Measurements from ENCODE around the gene DYNC2H1. TPM values are rescaled to one million over a fixed set of nuclear protein-coding genes. Genes with fewer than 3 reads are reported as not detected.
"Not testable (repeated sequence)": the region's sequence is repeated elsewhere in the genome, so short reads cannot be mapped to it uniquely, and the experiment has no call there.

The DYNC2H1 gene
- total RNA-seq, 1 donor from 2014 or later, result 16.2 TPM

DNA sequence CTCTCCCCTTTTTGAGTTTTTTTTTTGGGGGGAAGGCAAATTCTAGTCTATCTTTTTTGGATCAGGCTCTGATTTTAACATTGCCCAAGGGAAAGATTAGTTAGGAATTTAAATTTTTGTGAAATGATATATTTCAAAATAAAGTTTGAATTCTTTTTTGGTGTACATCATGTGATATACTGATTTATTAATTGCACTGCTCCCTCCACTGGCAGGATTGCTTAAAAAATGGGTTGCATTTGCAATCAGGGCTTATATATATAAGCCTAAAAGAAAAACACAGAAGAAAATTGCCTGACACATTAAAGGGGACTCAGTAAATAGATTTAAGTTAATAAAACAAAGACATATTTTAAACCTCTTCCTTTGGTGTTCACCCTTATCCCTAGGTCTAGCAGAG is 1.2 kb downstream of the DYNC2H1 start:
- no peaks in the 10 kb centered on the region for H3K9me3 ChIP-seq
- H3K4me1 ChIP-seq, result peaks cover 7% of the 10 kb centered on the region
- no peaks in the 10 kb centered on the region for H3K27me3 ChIP-seq
- DNase-seq (no peak), ATAC-seq (no peak)
- TF ChIP-seq, protein P1, sequence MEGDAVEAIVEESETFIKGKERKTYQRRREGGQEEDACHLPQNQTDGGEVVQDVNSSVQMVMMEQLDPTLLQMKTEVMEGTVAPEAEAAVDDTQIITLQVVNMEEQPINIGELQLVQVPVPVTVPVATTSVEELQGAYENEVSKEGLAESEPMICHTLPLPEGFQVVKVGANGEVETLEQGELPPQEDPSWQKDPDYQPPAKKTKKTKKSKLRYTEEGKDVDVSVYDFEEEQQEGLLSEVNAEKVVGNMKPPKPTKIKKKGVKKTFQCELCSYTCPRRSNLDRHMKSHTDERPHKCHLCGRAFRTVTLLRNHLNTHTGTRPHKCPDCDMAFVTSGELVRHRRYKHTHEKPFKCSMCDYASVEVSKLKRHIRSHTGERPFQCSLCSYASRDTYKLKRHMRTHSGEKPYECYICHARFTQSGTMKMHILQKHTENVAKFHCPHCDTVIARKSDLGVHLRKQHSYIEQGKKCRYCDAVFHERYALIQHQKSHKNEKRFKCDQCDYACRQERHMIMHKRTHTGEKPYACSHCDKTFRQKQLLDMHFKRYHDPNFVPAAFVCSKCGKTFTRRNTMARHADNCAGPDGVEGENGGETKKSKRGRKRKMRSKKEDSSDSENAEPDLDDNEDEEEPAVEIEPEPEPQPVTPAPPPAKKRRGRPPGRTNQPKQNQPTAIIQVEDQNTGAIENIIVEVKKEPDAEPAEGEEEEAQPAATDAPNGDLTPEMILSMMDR (IDR thresholded peaks at IDR 0.05), result peak; percentile 12
- no peaks in the 10 kb centered on the region for H3K36me3 ChIP-seq
- intact Hi-C loops (cut with DNase I), result no loop called here
- H3K27ac ChIP-seq, result no peak overlapping the region
- peak overlapping the region; percentile 68 for H3K4me3 ChIP-seq

GRCh38 chr11:103111400-103111799 is 2.2 kb downstream of the DYNC2H1 start:
- Histone ChIP-seq H3K4me3 (no peak overlapping the region), H3K36me3 (no peaks in the 10 kb centered on the region), H3K4me1 (peaks cover 7% of the 10 kb centered on the region), H3K27me3 (no peaks in the 10 kb centered on the region), H3K9me3 (no peaks in the 10 kb centered on the region), H3K27ac (no peak overlapping the region)
- TF ChIP-seq, protein P1 (IDR thresholded peaks at IDR 0.05), result no peak
- intact Hi-C loops (cut with DNase I), result no loop called here
- ATAC-seq (no peak), DNase-seq (no peak)

GRCh38 chr11:103112364-103112763 is 3.1 kb downstream of the DYNC2H1 start:
- DNase-seq (no peak), ATAC-seq (no peak)
- H3K36me3 ChIP-seq, result no peaks in the 10 kb centered on the region
- peaks cover 7% of the 10 kb centered on the region for H3K4me1 ChIP-seq
- H3K27me3 ChIP-seq, result no peaks in the 10 kb centered on the region
- intact Hi-C loops (cut with DNase I), result no loop called here
- no peak overlapping the region for H3K27ac ChIP-seq
- no peaks in the 10 kb centered on the region for H3K9me3 ChIP-seq
- TF ChIP-seq, protein P1 (IDR thresholded peaks at IDR 0.05), result no peak
- H3K4me3 ChIP-seq, result no peak overlapping the region

GRCh38 chr11:103114836-103115235 is 5.6 kb downstream of the DYNC2H1 start:
- no peak overlapping the region for H3K4me3 ChIP-seq
- no peaks in the 10 kb centered on the region for H3K27me3 ChIP-seq
- ATAC-seq (no peak), DNase-seq (no peak)
- no peak overlapping the region for H3K27ac ChIP-seq
- H3K4me1 ChIP-seq, result no peaks in the 10 kb centered on the region
- H3K9me3 ChIP-seq, result no peaks in the 10 kb centered on the region
- H3K36me3 ChIP-seq, result peaks cover 6% of the 10 kb centered on the region
- intact Hi-C loops (cut with DNase I), result no loop called here
- TF ChIP-seq, protein P1 (IDR thresholded peaks at IDR 0.05), result no peak

DNA sequence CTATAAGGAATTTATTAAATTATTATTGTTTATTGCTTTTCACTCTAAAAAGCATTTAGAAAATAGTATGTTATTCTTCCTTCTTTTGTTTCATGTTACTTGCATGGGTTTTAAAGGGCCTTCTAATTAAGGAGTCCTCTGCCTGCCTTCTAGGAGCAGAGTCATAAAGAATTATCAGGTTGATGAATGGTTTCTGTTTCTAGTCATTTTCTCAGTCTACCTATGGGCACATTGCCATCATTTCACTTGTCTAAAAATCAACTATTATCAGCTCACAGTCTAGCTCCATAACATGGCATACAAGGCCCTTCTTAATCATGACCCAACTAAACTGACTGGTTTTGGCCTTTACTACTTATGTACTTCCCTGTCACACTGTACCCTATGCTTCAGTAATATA is 16.2 kb downstream of the DYNC2H1 start:
- H3K4me3 ChIP-seq, result no peak overlapping the region
- intact Hi-C loops (cut with DNase I), result no loop called here
- TF ChIP-seq, protein P1 (IDR thresholded peaks at IDR 0.05), result no peak
- H3K27me3 ChIP-seq, result no peaks in the 10 kb centered on the region
- H3K27ac ChIP-seq, result no peak overlapping the region
- DNase-seq (no peak), ATAC-seq (no peak)
- H3K4me1 ChIP-seq, result no peaks in the 10 kb centered on the region
- peaks cover 24% of the 10 kb centered on the region for H3K36me3 ChIP-seq
- no peaks in the 10 kb centered on the region for H3K9me3 ChIP-seq

DNA sequence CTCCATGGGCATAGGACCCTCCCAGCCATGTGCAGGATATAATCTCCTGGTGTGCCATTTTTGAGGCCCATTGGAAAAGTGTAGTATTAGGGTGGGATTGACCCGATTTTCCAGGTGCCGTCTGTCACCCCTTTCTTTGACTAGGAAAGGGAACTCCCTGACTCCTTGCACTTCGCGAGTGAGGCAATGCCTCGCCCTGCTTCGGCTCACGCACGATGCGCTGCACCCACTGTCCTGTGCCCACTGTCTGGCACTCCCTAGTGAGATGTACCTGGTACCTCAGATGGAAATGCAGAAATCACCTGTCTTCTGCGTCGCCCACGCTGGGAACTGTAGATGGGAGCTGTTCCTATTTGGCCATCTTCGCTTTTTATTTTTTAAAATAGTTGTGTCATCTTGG is 32.8 kb downstream of the DYNC2H1 start:
- H3K36me3 ChIP-seq, result peaks cover 15% of the 10 kb centered on the region
- H3K4me1 ChIP-seq; intact Hi-C loops (cut with DNase I); H3K27me3 ChIP-seq; H3K9me3 ChIP-seq; ATAC-seq; H3K27ac ChIP-seq; H3K4me3 ChIP-seq; DNase-seq: not testable (repeated sequence)
